GM23338 (cell line): ENCODE measurements around the gene SOST. TPM values are rescaled to one million over a fixed set of nuclear protein-coding genes. Genes with fewer than 3 reads are reported as not detected.

Source experiments
- ATAC-seq: fragments of 200-7000 bp; cut with Tn5 transposase; 3 replicates; pipeline ENCODE4 v1.9.1; 2020
- DNase-seq: peaks from one replicate; pipeline ENCODE4 v3.0.0-alpha.2; 2015; ENCODE audit warnings: low spot score
- H2AFZ ChIP-seq: fragments of 200-600 bp; sonication (generic); 2 replicates; pipeline ENCODE4 v1.8.0; 2016; ENCODE audit warnings: antibody characterized with exemption, mild to moderate bottlenecking, moderate library complexity
- H3F3A ChIP-seq: fragments of 200-600 bp; sonication (generic); replicated peaks from 2 replicates; pipeline ENCODE4 v1.8.0; 2017; ENCODE audit warnings: antibody characterized with exemption, mixed run types, low read depth
- H3K27ac ChIP-seq: fragments of 200-600 bp; sonication (generic); 2 replicates; pipeline ENCODE4 v1.6.1; 2016; ENCODE audit warnings: low read depth
- H3K27me3 ChIP-seq: fragments of 200-600 bp; sonication (generic); 2 replicates; pipeline ENCODE4 v1.8.0; 2016; ENCODE audit warnings: mild to moderate bottlenecking, mixed run types, moderate library complexity; ENCODE audit not compliant: insufficient read depth
- H3K36me3 ChIP-seq: fragments of 200-600 bp; sonication (generic); 2 replicates; pipeline ENCODE4 v1.8.0; 2016; ENCODE audit warnings: mild to moderate bottlenecking; ENCODE audit not compliant: insufficient read depth
- H3K4me1 ChIP-seq: fragments of 200-600 bp; sonication (generic); 2 replicates; pipeline ENCODE4 v1.8.0; 2016; ENCODE audit warnings: mild to moderate bottlenecking, moderate library complexity; ENCODE audit not compliant: insufficient read depth
- H3K4me2 ChIP-seq: fragments of 200-600 bp; sonication (generic); 2 replicates; pipeline ENCODE4 v1.7.1; 2017; ENCODE audit warnings: mixed run types
- H3K4me3 ChIP-seq: fragments of 200-600 bp; sonication (generic); 2 replicates; pipeline ENCODE4 v1.6.1; 2016; ENCODE audit warnings: mixed run types
- H3K79me2 ChIP-seq: fragments of 200-600 bp; sonication (generic); replicated peaks from 2 replicates; pipeline ENCODE4 v1.8.0; 2017; ENCODE audit warnings: mild to moderate bottlenecking; ENCODE audit not compliant: insufficient read depth
- H3K9me2 ChIP-seq: fragments of 200-600 bp; sonication (generic); 2 replicates; pipeline ENCODE4 v1.8.0; 2017; ENCODE audit not compliant: insufficient read depth
- H4K20me1 ChIP-seq: fragments of 200-600 bp; sonication (generic); replicated peaks from 2 replicates; pipeline ENCODE4 v1.8.0; 2017; ENCODE audit warnings: mild to moderate bottlenecking; ENCODE audit not compliant: insufficient read depth
- H3K27ac Mint-ChIP-seq: 2 replicates; pipeline ENCODE4 v1.8.0; 2020; ENCODE audit warnings: inconsistent platforms, mild to moderate bottlenecking, moderate library complexity, mixed read lengths
- H3K27me3 Mint-ChIP-seq: 3 replicates; pipeline ENCODE4 v1.8.0; 2022; ENCODE audit warnings: low read depth, mild to moderate bottlenecking, moderate library complexity, mixed read lengths, inconsistent platforms; ENCODE audit not compliant: insufficient read depth, poor library complexity
- H3K36me3 Mint-ChIP-seq: 3 replicates; pipeline ENCODE4 v1.8.0; 2021; ENCODE audit warnings: low read depth, mild to moderate bottlenecking, inconsistent platforms, moderate library complexity, mixed read lengths
- H3K4me1 Mint-ChIP-seq: 3 replicates; pipeline ENCODE4 v1.8.0; 2020; ENCODE audit warnings: mild to moderate bottlenecking, inconsistent platforms, mixed read lengths
- H3K4me3 Mint-ChIP-seq: 3 replicates; pipeline ENCODE4 v1.8.0; 2021; ENCODE audit warnings: moderate library complexity, mild to moderate bottlenecking, inconsistent platforms, mixed read lengths
- H3K9me3 Mint-ChIP-seq: 3 replicates; pipeline ENCODE4 v1.8.0; 2020; ENCODE audit warnings: moderate library complexity, mild to moderate bottlenecking, inconsistent platforms, mixed read lengths
- CTCF ChIP-seq, 2 experiments: fragments of 200-600 bp in 1 of 2; sonication (generic) in 1 of 2; conservative IDR thresholded peaks; 2 replicates each; pipeline versions ENCODE4 v1.5.1 to v1.6.1; 2016 to 2017; ENCODE audit warnings: antibody characterized with exemption in 2 of 2, low read depth in 2 of 2, mild to moderate bottlenecking in 2 of 2, moderate library complexity in 1 of 2
- ETS1 ChIP-seq: IDR thresholded peaks from 2 replicates; pipeline ENCODE4 v1.6.1; 2016; ENCODE audit warnings: antibody characterized with exemption
- EZH2 ChIP-seq: fragments of 200-600 bp; sonication (generic); IDR thresholded peaks from one replicate; pipeline ENCODE4 v1.8.0; 2017; ENCODE audit warnings: antibody characterized with exemption, mild to moderate bottlenecking, low read depth; ENCODE audit not compliant: unreplicated experiment
- EZH2phosphoT487 ChIP-seq: fragments of 200-600 bp; sonication (generic); IDR thresholded peaks from one replicate; pipeline ENCODE4 v1.8.1; 2018; ENCODE audit warnings: antibody characterized with exemption; ENCODE audit not compliant: unreplicated experiment
- JUNB ChIP-seq: IDR thresholded peaks from one replicate; pipeline ENCODE4 v1.6.1; 2016; ENCODE audit warnings: antibody characterized with exemption; ENCODE audit not compliant: unreplicated experiment
- POLR2AphosphoS5 ChIP-seq: IDR thresholded peaks from 2 replicates; pipeline ENCODE4 v1.6.1; 2016; ENCODE audit warnings: antibody characterized with exemption, low read depth
- ZNF114 ChIP-seq: fragments of 250-450 bp; sonication (Bioruptor Pico); IDR thresholded peaks from 2 replicates; pipeline ENCODE4 v1.5.0; 2020; ENCODE audit warnings: mild to moderate bottlenecking, moderate library complexity
- ZNF331 ChIP-seq: fragments of 250-450 bp; sonication (Bioruptor Pico); IDR thresholded peaks from 2 replicates; pipeline ENCODE4 v1.5.0; 2020; ENCODE audit warnings: low read depth, mild to moderate bottlenecking, moderate library complexity
- ZNF462 ChIP-seq: fragments of 250-450 bp; sonication (Bioruptor Pico); IDR thresholded peaks from 2 replicates; pipeline ENCODE4 v1.5.0; 2020; ENCODE audit warnings: mild to moderate bottlenecking, moderate library complexity
- long read RNA-seq: library from polyadenylated mRNA; unstranded; transcript quantifications from one replicate; pipeline ENCODE4 v2.0.0, GENCODE V29; 2020; ENCODE audit not compliant: unreplicated experiment
- polyA plus RNA-seq: library from polyadenylated mRNA; unstranded; fragments of >200 nt; fragmentation: Nextera tagmentation; extraction: Ambion mirVana; gene quantifications from 2 replicates; pipeline ENCODE4 v1.2.1, GENCODE V29; 2016
- total RNA-seq: library from RNA; depleted of rRNA; stranded (reverse); fragments of >200 nt; shearing (Covaris generic); gene quantifications from 2 replicates; pipeline ENCODE4 v1.2.3, GENCODE V29; 2014; rRNA removed

The SOST gene
- 0.31 TPM in 1 of 2 replicates, not detected in the other for total RNA-seq
- not detected in 2 replicates for polyA plus RNA-seq
- long read RNA-seq: 0 reads

GRCh38 chr17:43758497-43759174 is at the start of gene SOST:
TSS of gene SOST (minus strand) at chr17:43758791. CDS start at chr17:43758741, 50 bp downstream.
- ATAC-seq (no peak), DNase-seq (no peak)
- no peak within 1 kb of the TSS for H3K4me3 ChIP-seq
- Mint-ChIP-seq H3K27ac (peak within 1 kb of the TSS; percentile 91), H3K4me3 (peak within 1 kb of the TSS; percentile 56; the same call in 1 of the 3 replicates), H3K27me3 (peaks cover 22% of the 10 kb centered on the region), H3K4me1 (peaks cover 46% of the 10 kb centered on the region), H3K36me3 (no peaks in the 10 kb centered on the region), H3K9me3 (no peaks in the 10 kb centered on the region)
- H3K4me1 ChIP-seq: peaks cover 25% of the 10 kb centered on the region
- H3K79me2 ChIP-seq: no peaks in the 10 kb centered on the region
- peak within 1 kb of the TSS; percentile 76; the same call in 1 of the 2 replicates for H2AFZ ChIP-seq
- H3K9me2 ChIP-seq: no peaks in the 10 kb centered on the region
- H3F3A ChIP-seq: peaks cover 7% of the 10 kb centered on the region; the same call in 1 of the 2 replicates
- H3K4me2 ChIP-seq: peak within 1 kb of the TSS; percentile 8; the same call in 1 of the 2 replicates
- no peaks in the 10 kb centered on the region for H4K20me1 ChIP-seq
- TF ChIP-seq ZNF331 (CRISPR knock-in tag) (no peak), JUNB (no peak)
- H3K36me3 ChIP-seq: no peaks in the 10 kb centered on the region
- peaks cover 24% of the 10 kb centered on the region for H3K27me3 ChIP-seq
- H3K27ac ChIP-seq: no peak within 1 kb of the TSS

- ATAC-seq (no peak), DNase-seq (no peak)
- H3K27ac Mint-ChIP-seq: no peak overlapping the region
- peaks cover 15% of the 10 kb centered on the region; the same call in 2 of the 3 replicates for H3K36me3 Mint-ChIP-seq
- H3K4me1 ChIP-seq: peaks cover 16% of the 10 kb centered on the region
- no peaks in the 10 kb centered on the region for H3K79me2 ChIP-seq
- H3K36me3 ChIP-seq: no peaks in the 10 kb centered on the region
- no peaks in the 10 kb centered on the region; the same call in 1 of the 2 replicates for H3F3A ChIP-seq
- H3K4me1 Mint-ChIP-seq: peaks cover 36% of the 10 kb centered on the region
- H3K27me3 ChIP-seq: no peaks in the 10 kb centered on the region
- no peak overlapping the region for H3K4me2 ChIP-seq
- H3K27ac ChIP-seq: no peak overlapping the region
- no peaks in the 10 kb centered on the region for H4K20me1 ChIP-seq
- H3K4me3 Mint-ChIP-seq: no peak overlapping the region
- no peaks in the 10 kb centered on the region for H3K9me3 Mint-ChIP-seq
- H3K4me3 ChIP-seq: no peak overlapping the region
- no peaks in the 10 kb centered on the region for H3K9me2 ChIP-seq
- H3K27me3 Mint-ChIP-seq: peaks cover 5% of the 10 kb centered on the region
- no peak overlapping the region for H2AFZ ChIP-seq
- TF ChIP-seq ZNF462 (CRISPR knock-in tag) (no peak), ZNF331 (CRISPR knock-in tag) (no peak), ZNF114 (no peak), ETS1 (no peak), JUNB (no peak), EZH2phosphoT487 (no peak), CTCF (conservative IDR thresholded peaks at IDR 0.05; ENCODE audit: low read depth in 2 of 2) (no peak), EZH2 (no peak), POLR2AphosphoS5 (no peak)
These were observed 49.5 kb upstream of the SOST start for GRCh38 chr17:43808076-43808475.
